ENCODE data around the gene RPRD2.

GRCh38 chr1:150486966-150487762, 123.2 kb downstream of the RPRD2 start, which contains the start of gene TARS2:
- TF ChIP-seq CTCF (IDR thresholded peaks at IDR 0.05): peak in 1 of 3 donors; percentile 48
- TF ChIP-seq POLR2A (IDR thresholded peaks at IDR 0.05): no peak

All from lower leg skin (tissue), 3 donors.